Activated CD8-positive, alpha-beta memory T cell treated with anti-CD3 and anti-CD28 coated beads for 48 hours (primary cell): ENCODE data around the gene SVEP1.

Source experiments
- DNase-seq, 3 experiments: peaks; one replicate each; pipeline ENCODE4 v3.0.0-alpha.2; 2020; ENCODE audit warnings: low read depth in 2 of 3, low spot score in 2 of 3

The SVEP1 gene

DNA sequence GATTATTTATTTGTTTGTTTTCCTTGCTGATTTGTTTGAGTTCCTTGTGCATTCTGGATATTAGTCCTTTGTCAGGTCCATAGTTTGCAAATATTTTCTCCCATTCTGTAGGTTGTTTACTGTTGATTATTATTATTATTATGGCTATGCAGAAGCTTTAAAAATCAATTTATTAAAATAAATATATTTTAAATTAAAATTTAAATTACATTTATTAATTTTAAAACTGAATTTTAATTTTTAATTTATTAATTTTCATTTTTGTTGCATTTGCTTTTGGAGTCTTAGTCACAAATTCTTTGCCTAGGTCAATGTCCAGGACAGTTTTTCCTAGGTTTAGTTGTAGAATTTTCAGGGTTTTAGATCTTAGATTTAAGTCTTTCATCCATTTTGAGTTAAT, 50.9 kb downstream of the SVEP1 start:
- DNase-seq, result no peak

DNA sequence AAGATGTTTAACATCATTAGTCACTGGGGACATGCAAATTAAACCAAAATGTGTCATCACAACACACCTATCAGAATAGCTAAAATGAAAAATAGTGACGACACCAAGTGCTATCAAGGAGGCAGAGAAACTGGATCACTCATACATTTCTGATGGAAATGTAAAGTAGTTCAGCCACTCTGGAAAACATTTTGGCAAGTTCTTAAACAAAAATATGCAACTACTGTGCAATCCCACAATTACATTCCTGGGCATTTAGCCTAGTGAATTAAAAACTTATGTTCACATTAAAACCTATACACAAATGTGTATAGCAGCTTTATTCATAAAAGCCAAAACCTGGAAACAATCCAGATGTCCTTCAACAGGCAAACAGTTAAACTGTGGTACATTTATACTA, 53.1 kb downstream of the SVEP1 start:
- no peak for DNase-seq

DNA sequence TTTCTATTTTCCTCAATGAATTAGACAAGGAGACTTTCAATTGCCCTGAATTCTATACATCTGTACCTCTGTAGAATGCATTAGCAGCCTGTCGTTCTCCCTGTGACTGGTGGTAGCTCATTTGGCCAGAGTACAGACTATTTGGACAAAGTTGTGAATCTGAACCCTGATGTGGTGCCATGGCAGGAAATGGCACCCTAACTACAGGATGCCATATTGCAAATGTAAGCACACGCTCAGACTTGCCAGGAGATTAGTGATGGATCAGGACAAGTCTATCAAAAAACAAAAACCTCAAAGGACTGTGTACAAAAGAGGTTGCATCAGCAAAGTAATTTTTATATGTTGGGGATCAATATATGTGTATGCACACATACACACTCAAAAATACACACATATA, 58.3 kb downstream of the SVEP1 start:
- DNase-seq, result no peak

DNA sequence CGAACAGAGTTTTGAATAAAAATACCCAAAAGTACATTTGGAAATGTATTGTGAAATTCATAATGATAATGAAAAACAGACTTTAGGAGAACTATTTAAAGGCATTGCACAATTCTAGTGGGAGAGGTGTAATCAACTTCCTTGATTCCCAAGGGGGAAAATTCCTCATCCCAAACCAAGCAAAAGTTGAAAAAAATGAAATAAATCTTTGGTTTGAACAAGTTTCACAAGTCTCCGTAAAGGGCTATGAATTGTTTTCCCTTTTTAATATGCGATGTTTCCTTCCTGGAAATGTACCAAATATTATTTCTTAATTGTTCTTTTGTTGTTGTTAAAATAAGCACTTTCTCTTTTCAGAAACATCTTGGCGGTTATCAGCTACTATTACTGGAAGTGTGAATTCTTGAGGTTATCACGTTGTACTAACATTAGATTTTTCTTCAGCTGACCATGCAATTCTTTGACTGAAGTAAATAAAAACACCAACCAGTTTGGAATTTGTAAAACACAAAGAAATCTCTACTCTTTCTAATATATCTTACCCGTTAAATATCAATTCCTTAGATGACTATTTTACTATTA, 59.3 kb downstream of the SVEP1 start:
- no peak for DNase-seq

DNA sequence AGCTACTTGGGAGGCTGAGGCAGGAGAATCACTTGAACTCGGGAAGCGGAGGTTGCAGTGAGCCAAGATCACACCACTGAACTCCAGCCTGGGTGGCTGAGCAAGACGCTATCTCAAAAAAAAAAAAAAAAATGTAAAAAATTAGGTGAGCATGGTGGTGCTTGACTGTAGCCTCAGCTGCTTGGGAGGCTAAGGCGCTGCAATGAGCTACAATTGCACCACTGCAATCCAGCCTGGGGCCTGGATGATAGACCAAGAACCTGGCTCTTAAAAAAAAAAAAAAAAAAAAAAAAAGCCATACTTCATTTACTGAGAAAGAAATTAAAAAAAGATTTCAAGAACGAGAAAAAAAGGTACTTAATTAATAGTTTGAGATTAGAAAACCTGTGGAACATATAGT, 62.1 kb downstream of the SVEP1 start:
- DNase-seq, result no peak

DNA sequence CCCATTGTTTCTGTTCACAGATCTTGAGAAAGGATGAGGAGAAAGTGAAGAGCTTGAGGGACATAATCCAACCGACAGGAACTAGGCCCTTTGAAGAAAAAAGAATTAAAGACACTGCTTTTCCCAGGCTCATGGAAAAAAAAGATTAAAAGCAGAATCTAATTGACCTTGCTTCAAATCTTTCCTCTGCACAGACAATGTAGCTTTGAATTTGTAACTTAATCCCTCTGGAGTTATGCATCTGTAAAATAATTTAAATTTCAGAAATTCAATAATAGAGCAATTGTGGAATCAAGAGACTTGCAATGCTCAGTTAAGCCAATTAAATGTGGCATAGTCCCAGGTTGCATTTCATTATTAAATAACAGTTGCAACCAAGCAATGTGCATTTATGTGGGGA, 64.6 kb downstream of the SVEP1 start:
- DNase-seq, result no peak

DNA sequence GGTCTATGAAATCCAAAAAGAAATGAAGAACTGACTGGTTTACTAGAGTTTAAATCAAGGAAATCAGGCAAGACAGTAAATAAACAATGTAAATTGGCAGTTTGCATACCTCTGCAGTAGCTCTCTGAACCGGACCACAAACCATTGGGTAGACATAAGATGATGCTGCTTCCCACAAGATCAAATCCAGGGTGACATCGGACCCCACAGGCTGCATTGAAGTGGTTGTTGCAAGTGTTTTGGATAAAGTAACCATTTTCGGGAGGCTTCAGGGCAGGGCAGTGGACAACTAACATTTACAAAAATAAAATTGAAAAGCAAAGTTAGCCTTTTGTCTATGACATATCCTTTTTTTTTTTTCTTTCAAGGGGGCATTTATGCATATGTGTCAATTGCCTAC, 66.7 kb downstream of the SVEP1 start:
- DNase-seq, result no peak

DNA sequence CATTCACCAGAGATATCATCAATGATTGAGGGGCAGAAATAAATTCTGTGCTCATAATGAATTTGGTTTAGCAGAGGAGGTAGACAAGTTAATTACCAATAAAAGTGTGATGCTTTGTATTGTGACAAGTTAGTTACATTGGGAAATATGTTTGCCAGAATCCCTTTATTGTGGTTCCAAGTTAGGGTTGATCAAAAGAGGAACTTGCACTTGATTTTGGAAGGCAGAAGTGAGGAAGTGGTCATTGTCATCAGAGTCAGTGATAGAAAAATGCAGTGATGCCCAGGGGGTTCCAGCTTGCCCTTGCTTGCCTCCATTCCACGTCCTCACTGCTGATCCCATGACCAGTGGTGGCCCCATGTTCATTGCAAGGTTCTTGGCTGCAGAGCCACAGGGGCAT, 69.7 kb downstream of the SVEP1 start:
- no peak for DNase-seq

DNA sequence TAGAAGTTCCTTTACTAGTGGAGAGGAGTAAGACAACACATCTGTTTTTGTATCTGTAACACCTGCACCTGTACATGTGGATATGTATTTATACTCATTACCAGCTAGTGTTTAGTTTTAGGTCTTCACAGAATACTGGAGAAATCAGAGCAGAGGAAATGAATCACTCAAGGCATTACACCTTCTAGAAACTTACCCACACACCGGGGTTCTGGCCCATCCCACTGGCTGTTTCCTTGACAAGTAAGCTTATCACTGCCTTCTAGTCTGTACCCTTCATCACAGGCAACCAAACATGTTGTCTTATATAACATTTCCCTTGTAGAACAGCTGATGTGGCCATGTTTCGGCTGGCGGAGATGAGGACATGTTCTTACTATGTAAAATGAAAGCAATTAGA, 76.7 kb downstream of the SVEP1 start:
- DNase-seq, result no peak

DNA sequence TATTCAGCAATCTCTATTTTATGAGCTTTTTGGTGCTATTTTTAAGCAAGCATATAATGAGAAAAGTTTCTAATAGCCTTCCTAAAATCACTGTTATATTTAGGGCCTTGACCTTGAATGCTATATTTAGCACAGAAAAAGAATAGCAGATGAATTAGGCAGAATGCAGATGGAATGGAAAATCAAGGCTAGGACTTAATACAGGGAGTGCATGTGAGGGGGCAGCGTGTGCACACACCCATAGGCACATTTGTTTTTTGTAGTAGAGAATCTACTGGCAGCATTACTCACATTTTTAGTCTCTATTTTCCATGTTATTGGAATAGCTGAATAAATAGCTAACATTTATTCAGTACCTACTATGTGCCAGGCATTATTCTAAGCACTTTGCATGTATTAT, 79.9 kb downstream of the SVEP1 start:
- no peak for DNase-seq

DNA sequence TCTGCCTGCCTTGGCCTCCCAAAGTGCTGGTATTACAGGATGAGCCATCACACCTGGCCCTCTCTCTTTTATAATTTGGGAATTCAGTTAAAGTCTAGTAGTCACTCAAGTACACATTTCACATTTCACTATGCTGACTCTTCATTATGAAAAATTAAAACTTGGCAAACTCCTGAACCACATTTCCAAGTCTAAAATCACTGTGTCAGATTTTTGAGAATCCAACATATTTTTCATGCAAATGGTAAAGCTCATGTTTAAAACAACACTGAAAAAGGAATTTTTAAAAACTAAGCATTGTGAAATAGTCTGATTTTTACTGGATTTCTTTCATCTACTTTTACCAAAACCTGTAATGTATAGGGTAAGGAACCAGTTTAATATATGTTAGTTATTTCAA, 92.3 kb downstream of the SVEP1 start:
- no peak for DNase-seq

DNA sequence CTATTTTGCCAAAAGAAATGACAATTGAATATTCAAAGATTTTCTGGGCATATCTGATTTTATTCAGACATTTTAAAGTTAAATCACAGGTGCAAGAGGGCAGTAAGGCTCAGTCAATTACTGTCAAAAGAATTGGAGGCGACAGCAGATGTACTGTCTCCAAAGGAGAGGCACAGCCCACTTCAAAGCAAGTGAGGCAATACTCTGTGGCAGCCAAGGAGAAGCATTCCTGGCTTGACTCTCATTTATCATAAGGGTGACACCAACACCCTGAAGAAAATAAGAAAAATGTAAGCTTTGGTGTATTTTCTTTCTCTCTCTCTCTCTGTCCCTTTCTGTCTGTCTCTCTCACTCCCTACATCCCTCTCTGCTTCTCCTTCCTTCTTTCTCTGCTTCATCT, 93.3 kb downstream of the SVEP1 start:
- no peak for DNase-seq

DNA sequence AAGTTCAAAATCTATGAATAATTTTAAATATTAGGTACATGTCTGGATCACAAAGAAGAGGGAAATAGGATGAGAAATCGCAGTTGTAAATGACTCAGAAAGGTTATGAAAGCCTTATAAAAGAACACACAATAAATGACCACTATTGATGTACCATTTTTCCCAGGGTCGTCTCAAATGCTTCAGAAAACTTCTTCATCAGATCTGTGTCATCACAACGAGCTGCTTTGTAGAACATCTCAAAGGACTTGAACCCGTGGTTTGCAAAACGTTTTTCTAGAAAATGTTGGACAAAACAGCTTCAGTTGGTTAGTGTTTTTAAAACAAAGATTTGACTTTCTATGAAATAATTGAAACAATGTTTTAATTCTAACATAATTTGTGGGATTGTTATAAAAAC, 100.1 kb downstream of the SVEP1 start:
- DNase-seq, result no peak

DNA sequence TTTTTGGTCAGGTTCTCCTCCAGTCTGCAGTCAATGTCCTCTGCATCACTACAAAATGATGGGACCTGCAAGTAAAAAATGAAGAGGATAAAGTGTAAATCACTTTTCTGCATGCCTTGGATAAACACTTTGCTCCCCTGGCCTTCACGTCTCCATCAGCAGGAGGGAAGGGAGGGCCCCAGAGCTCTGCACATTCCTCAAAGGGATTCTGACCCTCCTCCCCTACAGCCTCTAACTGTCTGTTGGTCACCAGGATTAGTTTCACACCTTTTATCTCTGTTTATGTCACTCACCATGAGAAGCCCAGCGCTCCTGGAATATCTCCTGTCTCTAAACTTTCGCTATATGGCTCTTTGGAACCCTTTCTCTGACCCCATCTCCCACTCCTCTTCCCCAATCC, 103.3 kb downstream of the SVEP1 start:
- DNase-seq, result no peak

DNA sequence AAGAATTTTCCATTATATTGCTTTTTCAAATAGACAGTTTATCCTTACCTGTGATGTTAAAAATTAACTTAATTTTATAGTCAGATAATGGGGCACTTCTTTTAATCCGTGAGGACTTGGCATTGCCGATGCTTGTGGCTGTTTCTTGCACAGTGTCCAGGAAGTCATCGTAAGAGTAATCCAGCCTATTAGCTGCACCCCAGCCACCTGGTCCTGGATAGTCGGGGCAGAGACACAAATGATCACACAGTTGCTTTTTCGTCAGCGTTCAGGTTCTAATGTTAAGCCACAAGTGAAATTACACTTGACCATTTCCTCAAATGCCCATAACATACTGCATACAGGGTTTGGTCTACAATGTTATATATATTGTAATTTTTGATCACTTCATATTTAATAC, 107.4 kb downstream of the SVEP1 start:
- no peak for DNase-seq

DNA sequence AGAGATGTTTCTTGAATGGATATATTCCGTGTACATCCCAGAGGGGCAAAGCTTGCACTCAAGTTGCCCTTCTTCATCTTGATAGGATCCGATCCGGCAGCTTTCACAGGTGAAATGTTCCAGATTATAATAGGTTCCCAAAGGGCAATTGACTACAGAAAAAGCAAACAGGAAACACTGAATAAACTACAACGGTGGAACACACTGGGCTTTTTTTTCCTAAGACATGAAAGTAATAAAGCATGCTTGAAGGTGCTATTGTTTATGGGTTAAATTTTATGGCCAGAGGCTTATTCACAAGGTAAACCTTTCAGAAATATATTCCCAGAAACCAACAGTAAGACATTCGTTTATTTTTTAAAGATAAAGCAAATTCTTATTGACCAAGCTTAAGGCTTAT, 110.6 kb downstream of the SVEP1 start:
- DNase-seq, result no peak

DNA sequence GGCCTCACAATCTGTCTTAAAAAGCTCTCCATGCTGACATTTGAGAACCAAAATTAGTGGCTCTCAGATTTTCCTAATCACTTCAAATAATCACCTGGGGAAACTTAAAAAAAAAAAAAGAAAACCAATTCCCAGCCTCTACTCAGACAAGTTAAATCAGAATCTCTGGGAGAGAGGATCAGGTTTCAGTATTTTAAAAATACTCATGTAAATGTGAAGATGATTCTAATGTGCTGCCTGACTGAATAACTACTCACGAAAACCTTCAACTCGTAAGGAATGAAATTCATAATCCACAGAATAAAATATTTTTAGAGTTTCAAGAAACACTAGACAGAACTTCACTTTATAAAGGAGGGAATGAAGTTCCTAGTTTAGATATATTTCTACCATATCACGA, 114.4 kb downstream of the SVEP1 start:
- no peak for DNase-seq

DNA sequence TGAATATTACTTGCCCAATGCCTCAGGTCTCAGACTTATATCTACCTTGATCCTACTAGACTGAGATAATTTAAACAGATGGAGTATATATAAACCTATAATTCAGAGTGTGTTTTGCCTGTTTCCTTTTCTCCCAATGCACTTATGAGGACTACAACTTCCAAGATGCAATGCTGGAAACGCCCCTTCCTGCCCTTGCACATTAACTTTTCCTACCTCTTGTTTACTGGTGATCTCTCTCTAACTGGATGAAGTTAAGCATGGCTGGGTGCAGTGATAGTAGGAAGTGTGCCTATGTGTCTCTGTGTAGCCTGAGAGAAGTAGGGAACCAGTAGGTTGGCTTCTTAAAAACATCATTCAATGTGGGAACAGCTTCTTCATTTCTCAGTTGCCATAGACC, 115.2 kb downstream of the SVEP1 start:
- no peak for DNase-seq

DNA sequence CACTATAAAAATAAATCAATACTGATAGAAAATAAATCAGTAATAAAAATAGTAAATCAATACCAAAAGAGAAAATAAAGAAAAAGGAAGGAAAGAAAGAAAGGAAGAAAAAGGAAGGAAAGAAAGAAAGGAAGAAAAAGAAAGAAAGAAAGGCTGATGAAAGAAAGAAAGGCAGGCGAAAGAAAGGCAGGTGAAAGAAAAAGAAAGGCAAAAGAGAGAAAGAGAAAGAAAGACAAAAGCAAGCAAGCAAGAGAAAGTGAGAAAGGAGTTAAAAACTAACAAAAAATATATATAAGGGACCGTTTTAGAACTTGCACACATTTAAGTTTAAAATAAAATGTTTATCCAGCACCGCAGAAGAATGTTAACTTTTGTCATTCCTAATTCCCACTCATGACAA, 116.0 kb downstream of the SVEP1 start:
- no peak for DNase-seq

DNA sequence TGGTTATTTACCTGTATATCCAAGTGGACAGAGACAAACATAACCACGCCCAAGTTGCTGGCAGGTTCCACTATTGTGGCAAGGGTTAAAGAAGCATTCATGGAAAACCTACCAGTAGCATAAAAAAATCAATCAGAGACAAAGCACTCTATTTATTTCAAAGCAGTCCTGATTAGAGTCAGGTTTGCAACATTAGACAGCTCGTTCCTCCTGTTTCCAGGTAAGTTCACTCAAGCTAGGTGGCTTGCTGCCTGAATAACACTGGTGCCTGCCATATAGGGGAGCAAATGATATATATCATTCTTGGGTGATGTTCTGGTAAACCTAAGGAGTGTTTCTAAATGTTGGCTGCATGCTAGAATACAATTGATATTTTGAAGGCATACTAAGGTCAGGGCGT, 122.3 kb downstream of the SVEP1 start:
- DNase-seq, result no peak

DNA sequence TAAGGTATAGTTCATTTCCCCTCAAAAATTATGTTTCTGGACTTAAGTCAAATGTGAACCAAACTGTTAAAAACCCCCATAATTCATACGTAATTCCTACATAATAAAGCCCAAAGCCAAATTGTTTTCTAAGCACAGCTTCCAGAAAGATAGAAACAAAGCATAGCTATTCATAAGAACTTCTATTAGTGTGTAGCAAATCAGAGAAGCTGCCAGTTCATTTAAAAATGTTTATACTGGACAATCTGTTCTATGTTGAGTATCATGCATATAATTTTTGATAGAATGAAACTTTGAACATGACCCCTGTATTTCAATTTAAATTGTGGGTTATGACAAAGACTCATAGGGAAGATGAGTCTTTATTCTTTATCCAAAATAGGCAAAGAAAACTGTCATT, 122.9 kb downstream of the SVEP1 start:
- no peak for DNase-seq

DNA sequence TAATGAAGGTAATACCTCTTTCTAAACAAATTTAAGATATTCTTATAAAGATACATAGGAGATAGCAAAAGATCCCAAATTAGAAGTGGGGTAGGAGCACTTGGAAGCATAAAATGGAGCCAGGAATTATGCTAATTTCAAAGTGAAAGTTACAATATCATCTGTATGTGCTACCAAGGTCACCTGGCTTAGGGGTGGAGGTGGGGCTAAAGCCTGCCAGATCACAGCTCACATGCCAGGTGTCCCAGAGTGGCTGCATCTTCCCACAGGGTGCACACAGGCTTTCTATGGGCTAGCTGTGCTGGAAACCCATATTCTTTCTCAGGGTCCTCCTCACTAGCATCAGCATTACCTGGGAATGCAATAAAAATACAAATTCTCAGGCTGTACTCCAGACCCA, 123.7 kb downstream of the SVEP1 start:
- DNase-seq, result no peak

DNA sequence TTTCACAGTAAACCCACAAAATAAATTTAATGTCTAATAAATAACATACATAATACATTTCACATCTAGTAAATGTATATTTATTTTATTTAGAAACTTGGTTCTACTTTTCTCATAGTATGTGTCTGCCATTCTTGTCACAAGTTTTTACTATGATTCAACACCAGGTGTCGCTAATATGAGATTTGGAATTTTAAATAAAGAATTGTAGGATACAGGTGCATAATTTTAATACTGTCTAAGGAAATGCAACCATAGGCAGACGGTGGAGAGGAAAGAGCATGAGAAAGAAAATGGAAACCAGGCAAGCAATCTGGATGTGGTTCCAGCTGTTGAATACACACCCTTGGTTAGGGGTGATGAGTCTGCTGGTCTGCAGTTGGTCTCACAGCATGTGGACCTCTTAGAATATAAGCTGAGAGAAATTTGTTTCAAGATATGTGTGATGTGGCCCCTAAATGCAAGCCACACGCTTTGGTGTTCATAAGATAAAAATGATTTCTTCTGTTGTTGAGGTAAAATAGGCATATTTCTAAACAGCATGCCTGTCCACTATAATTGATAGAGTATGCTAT, 127.2 kb downstream of the SVEP1 start:
- no peak for DNase-seq

DNA sequence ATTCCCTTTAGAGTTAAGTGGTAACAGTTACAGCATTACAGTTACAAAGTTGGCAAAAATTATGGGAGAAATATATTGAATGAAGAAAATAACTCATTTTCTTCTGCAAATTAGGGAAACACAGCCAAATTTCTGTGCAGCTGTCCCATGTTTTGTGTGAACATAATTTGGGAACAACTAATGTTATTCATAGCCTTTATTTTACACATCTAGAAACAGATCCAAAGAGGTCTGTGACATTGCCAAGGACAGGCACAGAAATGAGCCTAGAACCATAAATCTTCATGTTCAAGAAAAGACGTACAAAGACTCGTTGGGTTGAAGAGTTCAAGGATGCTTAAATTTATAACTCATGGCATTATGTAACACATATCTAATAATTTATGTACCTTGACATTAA, 127.8 kb downstream of the SVEP1 start:
- no peak for DNase-seq
